AG04450 (cell line): ENCODE results near the gene STRN. TPM values are rescaled to one million over a fixed set of nuclear protein-coding genes. Genes with fewer than 3 reads are reported as not detected.
"Not testable (repeated sequence)": the region's sequence is repeated elsewhere in the genome, so short reads cannot be mapped to it uniquely, and the experiment has no call there.

Source experiments
- CTCF ChIA-PET: fragments of 300-600, 350-600 bp; formaldehyde crosslinking; extraction: SDS; loops from one replicate; lab custom pipeline; 2022; ENCODE audit warnings: antibody characterized with exemption, inconsistent platforms; lab: Charles Lee
- POLR2A ChIA-PET: fragments of 350-600 bp; formaldehyde crosslinking; extraction: SDS; loops from one replicate; lab custom pipeline; 2021; ENCODE audit warnings: antibody characterized with exemption, inconsistent platforms; lab: Yijun Ruan, JAX
- DNase-seq: peaks from one replicate; pipeline ENCODE4 v3.0.0-alpha.2; 2011; ENCODE audit warnings: low read depth, low spot score
- H3K27ac ChIP-seq: one replicate; pipeline ENCODE4 v1.5.1; 2012; ENCODE audit warnings: low read depth, low read length, control low read depth
- H3K27me3 ChIP-seq: one replicate; pipeline ENCODE4 v1.6.0; 2012; ENCODE audit warnings: low read length; ENCODE audit not compliant: control insufficient read depth, insufficient read depth
- H3K4me3 ChIP-seq: 2 replicates; pipeline ENCODE4 v1.5.1; 2011; ENCODE audit warnings: mild to moderate bottlenecking, low read depth, low read length, control low read depth
- H3K9me3 ChIP-seq: 2 replicates; pipeline ENCODE4 v1.5.1; 2012; ENCODE audit warnings: low read length; ENCODE audit not compliant: control insufficient read depth, insufficient read depth
- polyA plus RNA-seq: library from polyadenylated mRNA; depleted of rRNA; stranded (reverse); fragments of >200 nt; gene quantifications from 2 replicates; pipeline ENCODE4 v1.2.3, GENCODE V29; 2011
- TF ChIP-seq, protein P1 (sequence below): IDR thresholded peaks from 2 replicates; pipeline ENCODE4 v1.5.1; 2011; ENCODE audit warnings: low read depth, low read length, control low read depth, inconsistent platforms

Gene STRN
- polyA plus RNA-seq, 1 experiment, result 20.0 TPM

GRCh38 chr2:37000988-37001556 lies 34.7 kb upstream of the STRN start:
- no peak for DNase-seq
- ChIA-PET POLR2A (interaction anchor here (1.2 kb wide), 1 partner anchor 83 kb away, joined by 5 read pairs; the partner anchor contains the start of gene GPATCH11), CTCF (no interaction called here)
- H3K27me3 ChIP-seq, result no peaks in the 10 kb centered on the region
- TF ChIP-seq, protein P1, sequence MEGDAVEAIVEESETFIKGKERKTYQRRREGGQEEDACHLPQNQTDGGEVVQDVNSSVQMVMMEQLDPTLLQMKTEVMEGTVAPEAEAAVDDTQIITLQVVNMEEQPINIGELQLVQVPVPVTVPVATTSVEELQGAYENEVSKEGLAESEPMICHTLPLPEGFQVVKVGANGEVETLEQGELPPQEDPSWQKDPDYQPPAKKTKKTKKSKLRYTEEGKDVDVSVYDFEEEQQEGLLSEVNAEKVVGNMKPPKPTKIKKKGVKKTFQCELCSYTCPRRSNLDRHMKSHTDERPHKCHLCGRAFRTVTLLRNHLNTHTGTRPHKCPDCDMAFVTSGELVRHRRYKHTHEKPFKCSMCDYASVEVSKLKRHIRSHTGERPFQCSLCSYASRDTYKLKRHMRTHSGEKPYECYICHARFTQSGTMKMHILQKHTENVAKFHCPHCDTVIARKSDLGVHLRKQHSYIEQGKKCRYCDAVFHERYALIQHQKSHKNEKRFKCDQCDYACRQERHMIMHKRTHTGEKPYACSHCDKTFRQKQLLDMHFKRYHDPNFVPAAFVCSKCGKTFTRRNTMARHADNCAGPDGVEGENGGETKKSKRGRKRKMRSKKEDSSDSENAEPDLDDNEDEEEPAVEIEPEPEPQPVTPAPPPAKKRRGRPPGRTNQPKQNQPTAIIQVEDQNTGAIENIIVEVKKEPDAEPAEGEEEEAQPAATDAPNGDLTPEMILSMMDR, result no peak
- H3K27ac ChIP-seq, result no peak overlapping the region
- H3K4me3 ChIP-seq, result no peak overlapping the region
- H3K9me3 ChIP-seq, result no peaks in the 10 kb centered on the region

DNA sequence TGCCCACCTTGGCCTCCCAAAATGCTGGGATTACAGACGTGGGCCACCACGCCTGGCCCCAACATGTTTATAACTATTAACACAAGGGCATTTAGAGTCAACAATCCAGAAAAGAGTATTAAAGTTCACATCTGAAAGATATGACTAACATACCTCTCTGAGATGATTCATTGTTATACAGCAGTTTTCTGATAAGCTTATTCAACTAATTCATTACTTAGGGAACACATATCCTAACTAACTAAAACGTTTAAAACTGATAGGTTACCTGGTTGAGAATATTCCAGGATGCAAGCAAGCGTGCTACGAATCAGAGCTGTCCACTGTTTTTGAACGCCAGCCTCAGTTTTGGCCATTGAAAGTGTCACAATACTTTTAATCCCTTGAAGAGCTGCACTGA lies 34.0 kb upstream of the STRN start:
- TF ChIP-seq, protein P1, result no peak
- Histone ChIP-seq H3K27me3 (no peaks in the 10 kb centered on the region), H3K4me3 (no peak overlapping the region), H3K27ac (no peak overlapping the region), H3K9me3 (no peaks in the 10 kb centered on the region)
- POLR2A ChIA-PET, result interaction anchor here (1.2 kb wide), 1 partner anchor 84 kb away, joined by 5 read pairs; the partner anchor contains the start of gene GPATCH11
- CTCF ChIA-PET, result no interaction called here
- DNase-seq, result no peak

GRCh38 chr2:36999416-36999815 lies 33.1 kb upstream of the STRN start:
- DNase-seq, H3K9me3 ChIP-seq, POLR2A ChIA-PET, H3K27ac ChIP-seq, H3K27me3 ChIP-seq, H3K4me3 ChIP-seq, CTCF ChIA-PET: not testable (repeated sequence)

DNA sequence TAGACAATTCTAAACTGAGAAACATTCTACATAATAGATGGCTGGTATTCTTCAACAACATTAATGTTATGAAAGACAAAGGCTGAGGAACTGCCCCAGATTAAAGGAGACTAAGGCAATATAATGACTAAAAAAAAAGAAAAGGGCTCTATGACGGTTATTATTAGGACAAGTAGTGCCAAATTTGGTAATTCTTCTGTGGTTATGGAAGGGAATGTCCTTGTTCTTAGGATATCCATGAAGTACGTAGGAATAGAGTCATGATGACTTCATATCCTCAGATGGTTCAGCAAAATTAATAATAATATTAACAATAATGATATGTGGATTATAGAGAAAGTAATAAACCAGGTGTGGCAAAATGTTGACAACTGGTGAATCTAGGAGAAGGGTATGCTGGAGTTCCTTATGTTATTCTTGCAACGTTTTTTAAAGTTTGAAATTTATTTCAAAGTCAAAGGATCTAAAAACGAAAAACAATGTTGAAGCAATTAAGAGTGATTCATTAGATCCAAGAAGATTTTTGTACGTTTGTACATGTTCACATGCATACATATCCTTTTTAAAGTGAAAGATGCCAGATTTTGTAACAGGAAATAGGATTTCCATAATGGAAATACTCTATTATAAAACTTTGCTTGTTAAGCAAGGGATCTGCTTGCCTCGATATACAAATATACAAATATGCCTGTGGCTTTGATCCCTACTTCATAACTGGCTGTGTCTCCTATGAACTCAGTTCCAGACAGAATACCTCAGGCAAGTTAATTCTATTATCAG lies 27.7 kb upstream of the STRN start:
- Histone ChIP-seq H3K27ac (no peak overlapping the region), H3K4me3 (no peak overlapping the region), H3K9me3 (no peaks in the 10 kb centered on the region), H3K27me3 (no peaks in the 10 kb centered on the region)
- POLR2A ChIA-PET, result no interaction called here
- TF ChIP-seq, protein P1, result no peak
- CTCF ChIA-PET, result interaction anchor here (0.6 kb wide), 1 partner anchor 166 kb away, joined by 5 read pairs; no protein-coding TSS in a partner anchor
- DNase-seq, result no peak

GRCh38 chr2:36988008-36988407 lies 21.7 kb upstream of the STRN start:
- Histone ChIP-seq H3K9me3 (no peaks in the 10 kb centered on the region), H3K27ac (no peak overlapping the region), H3K4me3 (no peak overlapping the region), H3K27me3 (no peaks in the 10 kb centered on the region)
- ChIA-PET CTCF (interaction anchor here (0.7 kb wide), 1 partner anchor 31 kb away, joined by 3 read pairs; no protein-coding TSS in a partner anchor), POLR2A (no interaction called here)
- no peak for DNase-seq
- TF ChIP-seq, protein P1, result no peak
